GM23338 (cell line): ENCODE data around the gene PIK3IP1. TPM values are rescaled to one million over a fixed set of nuclear protein-coding genes. Genes with fewer than 3 reads are reported as not detected.

Experiments used
- EZH2phosphoT487 ChIP-seq: fragments of 200-600 bp; sonication (generic); IDR thresholded peaks from one replicate; pipeline ENCODE4 v1.8.1; 2018; ENCODE audit warnings: antibody characterized with exemption; ENCODE audit not compliant: unreplicated experiment
- STAT1 ChIP-seq: IDR thresholded peaks from one replicate; pipeline ENCODE4 v1.6.1; 2016; ENCODE audit warnings: antibody characterized with exemption; ENCODE audit not compliant: unreplicated experiment
- polyA plus RNA-seq: library from polyadenylated mRNA; unstranded; fragments of >200 nt; fragmentation: Nextera tagmentation; extraction: Ambion mirVana; gene quantifications from 2 replicates; pipeline ENCODE4 v1.2.1, GENCODE V29; 2016
- total RNA-seq: library from RNA; depleted of rRNA; stranded (reverse); fragments of >200 nt; shearing (Covaris generic); gene quantifications from 2 replicates; pipeline ENCODE4 v1.2.3, GENCODE V29; 2014
- TF ChIP-seq, protein P1 (sequence below): fragments of 250-450 bp; sonication (Bioruptor Pico); IDR thresholded peaks from 2 replicates; pipeline ENCODE4 v1.5.0; 2020; ENCODE audit warnings: mild to moderate bottlenecking, moderate library complexity
- TF ChIP-seq, protein P2 (sequence below): IDR thresholded peaks from one replicate; pipeline ENCODE4 v1.6.1; 2018; ENCODE audit warnings: antibody characterized with exemption; ENCODE audit not compliant: unreplicated experiment

PIK3IP1 gene
- total and polyA plus RNA-seq, 2 experiments from 2014 or later = 1.1 to 2.2 TPM

DNA sequence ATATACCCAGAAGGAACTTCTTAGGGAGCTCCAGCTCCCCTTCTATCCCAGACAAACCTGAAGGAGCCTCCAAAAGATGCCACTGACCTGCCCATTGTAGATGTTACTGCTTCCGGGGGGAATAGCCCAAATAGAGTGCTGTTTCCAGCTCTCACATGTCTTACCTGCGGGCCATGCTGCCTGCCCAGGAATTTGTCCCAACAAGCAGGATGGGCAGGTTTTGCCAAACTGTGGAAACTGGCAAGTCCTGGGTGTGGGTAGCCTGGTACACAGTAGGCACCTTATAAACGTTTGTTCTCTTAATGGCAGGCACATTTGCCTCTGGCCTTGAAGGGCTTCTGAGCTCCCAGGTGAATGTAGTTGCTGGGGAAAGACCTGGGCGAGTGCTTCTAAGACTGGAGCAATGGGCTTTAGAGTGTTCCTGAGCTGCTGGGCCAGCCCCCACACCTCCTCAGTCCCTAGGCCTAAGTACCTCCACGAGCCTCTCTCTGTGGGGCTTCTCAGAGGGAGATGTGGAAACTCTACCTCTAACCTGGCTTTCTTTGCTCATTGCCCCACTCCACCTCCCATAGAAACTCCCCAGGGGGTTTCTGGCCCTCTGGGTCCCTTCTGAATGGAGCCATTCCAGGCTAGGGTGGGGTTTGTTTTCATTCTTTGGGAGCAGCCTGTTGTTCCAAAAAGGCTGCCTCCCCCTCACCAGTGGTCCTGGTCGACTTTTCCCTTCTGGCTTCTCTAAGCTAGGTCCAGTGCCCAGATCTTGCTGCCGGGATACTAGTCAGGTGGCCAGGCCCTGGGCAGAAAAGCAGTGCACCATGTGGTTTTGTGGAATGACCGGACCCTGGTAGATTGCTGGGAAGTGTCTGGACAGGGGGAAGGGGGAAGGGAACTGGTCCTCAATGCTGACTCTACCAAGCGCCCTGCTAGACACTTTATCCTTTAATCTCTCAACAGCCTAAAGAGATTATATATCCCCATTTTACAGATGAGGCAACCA lies 43.0 kb downstream of the PIK3IP1 start (continued):
- TF ChIP-seq, protein P1, sequence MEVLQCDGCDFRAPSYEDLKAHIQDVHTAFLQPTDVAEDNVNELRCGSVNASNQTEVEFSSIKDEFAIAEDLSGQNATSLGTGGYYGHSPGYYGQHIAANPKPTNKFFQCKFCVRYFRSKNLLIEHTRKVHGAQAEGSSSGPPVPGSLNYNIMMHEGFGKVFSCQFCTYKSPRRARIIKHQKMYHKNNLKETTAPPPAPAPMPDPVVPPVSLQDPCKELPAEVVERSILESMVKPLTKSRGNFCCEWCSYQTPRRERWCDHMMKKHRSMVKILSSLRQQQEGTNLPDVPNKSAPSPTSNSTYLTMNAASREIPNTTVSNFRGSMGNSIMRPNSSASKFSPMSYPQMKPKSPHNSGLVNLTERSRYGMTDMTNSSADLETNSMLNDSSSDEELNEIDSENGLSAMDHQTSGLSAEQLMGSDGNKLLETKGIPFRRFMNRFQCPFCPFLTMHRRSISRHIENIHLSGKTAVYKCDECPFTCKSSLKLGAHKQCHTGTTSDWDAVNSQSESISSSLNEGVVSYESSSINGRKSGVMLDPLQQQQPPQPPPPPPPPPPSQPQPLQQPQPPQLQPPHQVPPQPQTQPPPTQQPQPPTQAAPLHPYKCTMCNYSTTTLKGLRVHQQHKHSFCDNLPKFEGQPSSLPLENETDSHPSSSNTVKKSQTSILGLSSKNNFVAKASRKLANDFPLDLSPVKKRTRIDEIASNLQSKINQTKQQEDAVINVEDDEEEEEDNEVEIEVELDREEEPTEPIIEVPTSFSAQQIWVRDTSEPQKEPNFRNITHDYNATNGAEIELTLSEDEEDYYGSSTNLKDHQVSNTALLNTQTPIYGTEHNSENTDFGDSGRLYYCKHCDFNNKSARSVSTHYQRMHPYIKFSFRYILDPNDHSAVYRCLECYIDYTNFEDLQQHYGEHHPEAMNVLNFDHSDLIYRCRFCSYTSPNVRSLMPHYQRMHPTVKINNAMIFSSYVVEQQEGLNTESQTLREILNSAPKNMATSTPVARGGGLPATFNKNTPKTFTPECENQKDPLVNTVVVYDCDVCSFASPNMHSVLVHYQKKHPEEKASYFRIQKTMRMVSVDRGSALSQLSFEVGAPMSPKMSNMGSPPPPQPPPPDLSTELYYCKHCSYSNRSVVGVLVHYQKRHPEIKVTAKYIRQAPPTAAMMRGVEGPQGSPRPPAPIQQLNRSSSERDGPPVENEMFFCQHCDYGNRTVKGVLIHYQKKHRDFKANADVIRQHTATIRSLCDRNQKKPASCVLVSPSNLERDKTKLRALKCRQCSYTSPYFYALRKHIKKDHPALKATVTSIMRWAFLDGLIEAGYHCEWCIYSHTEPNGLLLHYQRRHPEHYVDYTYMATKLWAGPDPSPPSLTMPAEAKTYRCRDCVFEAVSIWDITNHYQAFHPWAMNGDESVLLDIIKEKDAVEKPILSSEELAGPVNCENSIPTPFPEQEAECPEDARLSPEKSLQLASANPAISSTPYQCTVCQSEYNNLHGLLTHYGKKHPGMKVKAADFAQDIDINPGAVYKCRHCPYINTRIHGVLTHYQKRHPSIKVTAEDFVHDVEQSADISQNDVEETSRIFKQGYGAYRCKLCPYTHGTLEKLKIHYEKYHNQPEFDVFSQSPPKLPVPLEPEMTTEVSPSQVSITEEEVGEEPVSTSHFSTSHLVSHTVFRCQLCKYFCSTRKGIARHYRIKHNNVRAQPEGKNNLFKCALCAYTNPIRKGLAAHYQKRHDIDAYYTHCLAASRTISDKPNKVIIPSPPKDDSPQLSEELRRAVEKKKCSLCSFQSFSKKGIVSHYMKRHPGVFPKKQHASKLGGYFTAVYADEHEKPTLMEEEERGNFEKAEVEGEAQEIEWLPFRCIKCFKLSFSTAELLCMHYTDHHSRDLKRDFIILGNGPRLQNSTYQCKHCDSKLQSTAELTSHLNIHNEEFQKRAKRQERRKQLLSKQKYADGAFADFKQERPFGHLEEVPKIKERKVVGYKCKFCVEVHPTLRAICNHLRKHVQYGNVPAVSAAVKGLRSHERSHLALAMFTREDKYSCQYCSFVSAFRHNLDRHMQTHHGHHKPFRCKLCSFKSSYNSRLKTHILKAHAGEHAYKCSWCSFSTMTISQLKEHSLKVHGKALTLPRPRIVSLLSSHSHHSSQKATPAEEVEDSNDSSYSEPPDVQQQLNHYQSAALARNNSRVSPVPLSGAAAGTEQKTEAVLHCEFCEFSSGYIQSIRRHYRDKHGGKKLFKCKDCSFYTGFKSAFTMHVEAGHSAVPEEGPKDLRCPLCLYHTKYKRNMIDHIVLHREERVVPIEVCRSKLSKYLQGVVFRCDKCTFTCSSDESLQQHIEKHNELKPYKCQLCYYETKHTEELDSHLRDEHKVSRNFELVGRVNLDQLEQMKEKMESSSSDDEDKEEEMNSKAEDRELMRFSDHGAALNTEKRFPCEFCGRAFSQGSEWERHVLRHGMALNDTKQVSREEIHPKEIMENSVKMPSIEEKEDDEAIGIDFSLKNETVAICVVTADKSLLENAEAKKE (CRISPR knock-in tag) = no peak
- TF ChIP-seq EZH2phosphoT487 = no peak
- no peak for TF ChIP-seq STAT1
- TF ChIP-seq, protein P2, sequence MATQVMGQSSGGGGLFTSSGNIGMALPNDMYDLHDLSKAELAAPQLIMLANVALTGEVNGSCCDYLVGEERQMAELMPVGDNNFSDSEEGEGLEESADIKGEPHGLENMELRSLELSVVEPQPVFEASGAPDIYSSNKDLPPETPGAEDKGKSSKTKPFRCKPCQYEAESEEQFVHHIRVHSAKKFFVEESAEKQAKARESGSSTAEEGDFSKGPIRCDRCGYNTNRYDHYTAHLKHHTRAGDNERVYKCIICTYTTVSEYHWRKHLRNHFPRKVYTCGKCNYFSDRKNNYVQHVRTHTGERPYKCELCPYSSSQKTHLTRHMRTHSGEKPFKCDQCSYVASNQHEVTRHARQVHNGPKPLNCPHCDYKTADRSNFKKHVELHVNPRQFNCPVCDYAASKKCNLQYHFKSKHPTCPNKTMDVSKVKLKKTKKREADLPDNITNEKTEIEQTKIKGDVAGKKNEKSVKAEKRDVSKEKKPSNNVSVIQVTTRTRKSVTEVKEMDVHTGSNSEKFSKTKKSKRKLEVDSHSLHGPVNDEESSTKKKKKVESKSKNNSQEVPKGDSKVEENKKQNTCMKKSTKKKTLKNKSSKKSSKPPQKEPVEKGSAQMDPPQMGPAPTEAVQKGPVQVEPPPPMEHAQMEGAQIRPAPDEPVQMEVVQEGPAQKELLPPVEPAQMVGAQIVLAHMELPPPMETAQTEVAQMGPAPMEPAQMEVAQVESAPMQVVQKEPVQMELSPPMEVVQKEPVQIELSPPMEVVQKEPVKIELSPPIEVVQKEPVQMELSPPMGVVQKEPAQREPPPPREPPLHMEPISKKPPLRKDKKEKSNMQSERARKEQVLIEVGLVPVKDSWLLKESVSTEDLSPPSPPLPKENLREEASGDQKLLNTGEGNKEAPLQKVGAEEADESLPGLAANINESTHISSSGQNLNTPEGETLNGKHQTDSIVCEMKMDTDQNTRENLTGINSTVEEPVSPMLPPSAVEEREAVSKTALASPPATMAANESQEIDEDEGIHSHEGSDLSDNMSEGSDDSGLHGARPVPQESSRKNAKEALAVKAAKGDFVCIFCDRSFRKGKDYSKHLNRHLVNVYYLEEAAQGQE = no peak
